OCI-LY3 (cell line): ENCODE results near the gene PHACTR3.

Experiments
- H2AFZ ChIP-seq: fragments of 200-600, 300-600 bp; shearing (Covaris generic); 2 replicates; pipeline ENCODE4 v1.6.0; 2014; ENCODE audit warnings: antibody characterized with exemption, low read depth, low read length
- H3K27ac ChIP-seq: fragments of 200-600, 300-600 bp; sonication (generic); 2 replicates; pipeline ENCODE4 v1.5.1; 2014; ENCODE audit warnings: mild to moderate bottlenecking, low read length, moderate library complexity, mixed read lengths
- H3K27me3 ChIP-seq: fragments of 200-600, 300-600 bp; sonication (generic); 2 replicates; pipeline ENCODE4 v1.6.1; 2014; ENCODE audit warnings: low read depth, low read length, mixed read lengths
- H3K36me3 ChIP-seq: fragments of 200-600, 300-600 bp; sonication (generic); replicated peaks from 2 replicates; pipeline ENCODE3; 2014; ENCODE audit warnings: low read depth, low read length, mixed read lengths
- H3K4me1 ChIP-seq: fragments of 300-600, 200-600 bp; sonication (generic); 2 replicates; pipeline ENCODE4 v1.6.1; 2014; ENCODE audit warnings: low read length, mixed read lengths
- H3K4me2 ChIP-seq: fragments of 200-600, 300-600 bp; sonication (generic); 2 replicates; pipeline ENCODE4 v1.6.1; 2014; ENCODE audit warnings: low read length, mixed read lengths
- H3K4me3 ChIP-seq: fragments of 300-600, 200-600 bp; sonication (generic); 2 replicates; pipeline ENCODE4 v1.5.1; 2014; ENCODE audit warnings: antibody characterized with exemption, mild to moderate bottlenecking, low read length, moderate library complexity
- H3K79me2 ChIP-seq: fragments of 300-600, 200-600 bp; shearing (Covaris generic); 2 replicates; pipeline ENCODE4 v1.6.1; 2014; ENCODE audit warnings: mild to moderate bottlenecking, low read length, mixed read lengths
- H3K9ac ChIP-seq: fragments of 300-600, 200-600 bp; shearing (Covaris generic); 2 replicates; pipeline ENCODE4 v1.6.0; 2014; ENCODE audit warnings: mild to moderate bottlenecking, low read length, moderate library complexity
- H3K9me3 ChIP-seq: fragments of 200-600, 300-600 bp; shearing (Covaris generic); 2 replicates; pipeline ENCODE4 v1.6.1; 2014; ENCODE audit warnings: low read length, mixed read lengths; ENCODE audit not compliant: insufficient read depth
- H4K20me1 ChIP-seq: fragments of 200-600, 300-600 bp; sonication (generic); 2 replicates; pipeline ENCODE4 v1.6.1; 2016; ENCODE audit warnings: low read length, mixed read lengths; ENCODE audit not compliant: insufficient read depth
- CTCF ChIP-seq: fragments of 200-600, 300-600 bp; sonication (generic); IDR thresholded peaks from 2 replicates; pipeline ENCODE4 v1.5.1; 2014; ENCODE audit warnings: antibody characterized with exemption, low read length, low read depth
- EZH2phosphoT487 ChIP-seq: fragments of 200-600 bp; shearing (Covaris generic); IDR thresholded peaks from 2 replicates; pipeline ENCODE4 v1.6.1; 2018; ENCODE audit warnings: antibody characterized with exemption, mixed run types, low read depth

The PHACTR3 gene

GRCh38 chr20:59678288-59678687 lies 73.9 kb downstream of the PHACTR3 start:
- Histone ChIP-seq H2AFZ (no peak overlapping the region), H3K4me2 (no peak overlapping the region), H3K27ac (no peak overlapping the region), H3K27me3 (peaks cover 38% of the 10 kb centered on the region), H3K79me2 (no peaks in the 10 kb centered on the region), H3K36me3 (no peaks in the 10 kb centered on the region), H3K9me3 (no peaks in the 10 kb centered on the region), H3K4me3 (no peak overlapping the region), H3K4me1 (no peaks in the 10 kb centered on the region), H4K20me1 (no peaks in the 10 kb centered on the region), H3K9ac (no peak overlapping the region)
- TF ChIP-seq CTCF, result no peak
- no peak for TF ChIP-seq EZH2phosphoT487

GRCh38 chr20:59678951-59679350 lies 74.6 kb downstream of the PHACTR3 start:
- H3K36me3 ChIP-seq, result no peaks in the 10 kb centered on the region
- H3K4me2 ChIP-seq, result no peak overlapping the region
- no peak overlapping the region for H3K4me3 ChIP-seq
- H3K27me3 ChIP-seq, result peaks cover 41% of the 10 kb centered on the region
- no peaks in the 10 kb centered on the region for H4K20me1 ChIP-seq
- H3K9ac ChIP-seq, result no peak overlapping the region
- TF ChIP-seq EZH2phosphoT487, result no peak
- no peak for TF ChIP-seq CTCF
- no peak overlapping the region for H2AFZ ChIP-seq
- no peak overlapping the region for H3K27ac ChIP-seq
- H3K79me2 ChIP-seq, result no peaks in the 10 kb centered on the region
- H3K4me1 ChIP-seq, result no peaks in the 10 kb centered on the region
- H3K9me3 ChIP-seq, result no peaks in the 10 kb centered on the region

GRCh38 chr20:59680148-59680650 lies 75.9 kb downstream of the PHACTR3 start:
- Histone ChIP-seq H3K9ac (no peak overlapping the region), H3K4me3 (no peak overlapping the region), H3K4me2 (no peak overlapping the region), H2AFZ (no peak overlapping the region), H3K79me2 (no peaks in the 10 kb centered on the region), H3K9me3 (no peaks in the 10 kb centered on the region), H3K27ac (no peak overlapping the region), H3K36me3 (no peaks in the 10 kb centered on the region), H3K4me1 (no peaks in the 10 kb centered on the region), H4K20me1 (no peaks in the 10 kb centered on the region), H3K27me3 (peaks cover 40% of the 10 kb centered on the region)
- no peak for TF ChIP-seq EZH2phosphoT487
- no peak for TF ChIP-seq CTCF

- Histone ChIP-seq H3K4me1 (no peaks in the 10 kb centered on the region), H3K79me2 (no peaks in the 10 kb centered on the region), H3K4me2 (no peak overlapping the region), H3K27ac (no peak overlapping the region), H3K36me3 (no peaks in the 10 kb centered on the region), H3K9me3 (no peaks in the 10 kb centered on the region), H4K20me1 (no peaks in the 10 kb centered on the region), H3K4me3 (no peak overlapping the region), H3K27me3 (peaks cover 40% of the 10 kb centered on the region), H2AFZ (no peak overlapping the region), H3K9ac (no peak overlapping the region)
- TF ChIP-seq CTCF, result no peak
- TF ChIP-seq EZH2phosphoT487, result no peak
Observed at GRCh38 chr20:59680852-59681251, 76.5 kb downstream of the PHACTR3 start.
